HepG2 (cell line): ENCODE results near the gene RPS5. TPM values are rescaled to one million over a fixed set of nuclear protein-coding genes. Genes with fewer than 3 reads are reported as not detected.

Experiments used
- CAMTA2 ChIP-seq: sonication (generic); formaldehyde crosslinking; IDR thresholded peaks from 2 replicates; pipeline ENCODE4 v1.4.0; 2020; ENCODE audit warnings: mild to moderate bottlenecking, missing genetic modification reagents, borderline replicate concordance
- GLI4 ChIP-seq: sonication (generic); formaldehyde crosslinking; IDR thresholded peaks from 2 replicates; pipeline ENCODE4 v1.5.1; 2020; ENCODE audit warnings: missing genetic modification reagents, mild to moderate bottlenecking, moderate library complexity, borderline replicate concordance
- HDAC2 ChIP-seq: sonication (generic); formaldehyde crosslinking; IDR thresholded peaks from 2 replicates; pipeline ENCODE4 v1.4.0; 2020; ENCODE audit warnings: missing genetic modification reagents
- HNRNPH1 ChIP-seq: fragments of 200-400 bp; formaldehyde crosslinking; optimal IDR thresholded peaks from 2 replicates; pipeline ENCODE3; 2017; ENCODE audit warnings: mild to moderate bottlenecking, low read depth, low read length
- KAT8 ChIP-seq: IDR thresholded peaks from 2 replicates; pipeline ENCODE4 v1.6.1; 2016; ENCODE audit warnings: missing genetic modification reagents, missing compliant biosample characterization
- MEIS2 ChIP-seq: sonication (generic); formaldehyde crosslinking; IDR thresholded peaks from 2 replicates; pipeline ENCODE4 v1.9.0; 2021; ENCODE audit warnings: mild to moderate bottlenecking, missing genetic modification reagents
- NFE2 ChIP-seq: sonication (generic); formaldehyde crosslinking; IDR thresholded peaks from 2 replicates; pipeline ENCODE4 v1.4.0; 2020; ENCODE audit warnings: missing genetic modification reagents
- TOPORS ChIP-seq: sonication (generic); formaldehyde crosslinking; IDR thresholded peaks from 2 replicates; pipeline ENCODE4 v1.8.0; 2023; ENCODE audit warnings: mild to moderate bottlenecking, missing genetic modification reagents
- U2AF1 ChIP-seq: fragments of 200-400 bp; formaldehyde crosslinking; optimal IDR thresholded peaks from 2 replicates; pipeline ENCODE3; 2017; ENCODE audit warnings: mild to moderate bottlenecking, low read depth, low read length
- ZNF101 ChIP-seq: sonication (generic); formaldehyde crosslinking; IDR thresholded peaks from 2 replicates; pipeline ENCODE4 v1.4.0; 2020; ENCODE audit warnings: mild to moderate bottlenecking, low read depth, missing genetic modification reagents, borderline replicate concordance
- ZNF256 ChIP-seq: sonication (generic); formaldehyde crosslinking; conservative IDR thresholded peaks from 2 replicates; pipeline ENCODE4 v1.4.0; 2020; ENCODE audit warnings: missing genetic modification reagents
- ZNF577 ChIP-seq: sonication (generic); formaldehyde crosslinking; IDR thresholded peaks from 2 replicates; pipeline ENCODE4 v1.4.0; 2020; ENCODE audit warnings: mild to moderate bottlenecking, low read depth, missing genetic modification reagents, borderline replicate concordance
- ZNF589 ChIP-seq: sonication (generic); formaldehyde crosslinking; conservative IDR thresholded peaks from 2 replicates; pipeline ENCODE4 v1.8.0; 2022; ENCODE audit warnings: mild to moderate bottlenecking, moderate library complexity, missing genetic modification reagents
- ZNF720 ChIP-seq: sonication (generic); formaldehyde crosslinking; IDR thresholded peaks from 2 replicates; pipeline ENCODE4 v1.4.0; 2020; ENCODE audit warnings: missing genetic modification reagents
- polyA plus RNA-seq, 8 experiments: library from polyadenylated mRNA; depleted of rRNA in 3 of 8; stranded (reverse) in 7 of 8; unstranded in 1 of 8; fragments of >200 nt; fragmentation: Illumina TruSeq in 4 of 8; extraction: Trizol in 4 of 8; gene quantifications; 2 replicates each; pipeline versions ENCODE4 v1.2.1 to v1.2.3, GENCODE V29; 2011 to 2016; ENCODE audit warnings: low read depth in 4 of 8, missing spikeins in 1 of 8, mixed read lengths in 1 of 8; ENCODE audit not compliant: insufficient read depth in 1 of 8
- total RNA-seq, 5 experiments: library from RNA; depleted of rRNA; stranded (reverse); fragments of >200 nt; fragmentation: Illumina TruSeq; extraction: Trizol; gene quantifications; 2 replicates each; pipeline ENCODE4 v1.2.3, GENCODE V29; 2016; ENCODE audit warnings: low read depth in 1 of 5
- TF ChIP-seq, protein P1 (sequence below): sonication (generic); formaldehyde crosslinking; IDR thresholded peaks from 2 replicates; pipeline ENCODE4 v1.8.1; 2022; ENCODE audit warnings: low read depth, mild to moderate bottlenecking, missing genetic modification reagents
- TF ChIP-seq, protein P2 (sequence below): sonication (generic); formaldehyde crosslinking; conservative IDR thresholded peaks from 2 replicates; pipeline ENCODE4 v1.8.0; 2022; ENCODE audit warnings: mild to moderate bottlenecking, moderate library complexity, missing genetic modification reagents
- TF ChIP-seq, protein P3 (sequence below): sonication (generic); formaldehyde crosslinking; IDR thresholded peaks from 2 replicates; pipeline ENCODE4 v1.5.0; 2020; ENCODE audit warnings: mild to moderate bottlenecking, missing genetic modification reagents
- TF ChIP-seq, protein P4 (sequence below): sonication (generic); formaldehyde crosslinking; IDR thresholded peaks from 2 replicates; pipeline ENCODE4 v1.4.0; 2020; ENCODE audit warnings: missing genetic modification reagents, borderline replicate concordance

The RPS5 gene
- total and polyA plus RNA-seq, 2 of the 13 experiments (the other 11 are each of a cell fraction or from before 2014, with no cell fraction given) = 1,544 to 4,408 TPM

DNA sequence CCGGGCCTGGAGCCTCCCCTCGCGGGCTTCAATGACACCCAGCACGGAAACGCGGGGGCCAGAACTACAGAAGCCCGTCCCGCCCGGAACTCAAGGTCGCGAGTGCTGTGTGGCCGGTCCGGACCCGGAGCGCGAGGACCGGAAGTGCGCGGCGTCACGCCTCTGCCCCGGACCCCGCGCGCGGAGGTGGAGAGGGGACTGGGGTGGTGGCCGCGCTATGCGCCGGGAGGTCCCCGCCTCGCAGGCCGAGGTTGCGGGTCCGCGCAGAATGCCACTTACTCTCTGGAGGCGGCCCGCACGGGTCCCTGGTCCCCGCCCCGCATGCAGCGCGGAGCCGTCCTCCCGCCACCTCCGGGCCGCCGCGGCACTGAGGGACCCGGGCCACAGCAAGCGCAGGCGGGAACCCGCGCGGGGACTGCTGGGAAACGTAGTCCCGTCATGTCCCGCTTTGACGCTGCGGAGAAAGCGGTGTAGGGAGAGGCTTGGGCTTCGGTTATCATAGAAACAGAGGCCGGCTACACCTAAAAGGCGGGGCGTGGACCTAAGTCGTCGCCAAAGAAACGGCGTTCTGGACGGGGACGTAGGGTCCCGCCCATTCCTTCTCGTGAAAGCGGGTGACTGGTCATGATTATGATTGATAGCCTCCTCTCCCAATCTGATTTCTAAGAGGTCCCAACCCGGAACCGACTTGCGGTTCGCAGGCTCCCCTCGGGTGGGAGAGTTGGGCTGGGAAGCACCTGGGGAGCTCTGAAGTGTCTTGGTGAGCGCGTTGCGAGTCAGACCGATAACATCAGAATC, 6.2 kb upstream of the RPS5 start, which contains the start of gene ZNF837 (continued):
- TF ChIP-seq ZNF256 (CRISPR knock-in tag) (0 out of 2 replicates have a peak, but pooled peaks have one; percentile 54), MEIS2 (peak; percentile 75), U2AF1 (no peak), HDAC2 (CRISPR knock-in tag) (peak; percentile 72), NFE2 (CRISPR knock-in tag) (no peak), ZNF101 (no peak), CAMTA2 (CRISPR knock-in tag) (peak; percentile 97; the same call in 1 of the 2 replicates), GLI4 (CRISPR knock-in tag) (peak; percentile 48; the same call in 1 of the 2 replicates), HNRNPH1 (no peak), ZNF577 (CRISPR knock-in tag) (no peak), ZNF589 (CRISPR knock-in tag) (peak; percentile 82; the same call in 1 of the 2 replicates), ZNF720 (CRISPR knock-in tag) (no peak), TOPORS (CRISPR knock-in tag) (no peak), KAT8 (CRISPR knock-in tag) (peak; percentile 96)
- TF ChIP-seq, protein P1, sequence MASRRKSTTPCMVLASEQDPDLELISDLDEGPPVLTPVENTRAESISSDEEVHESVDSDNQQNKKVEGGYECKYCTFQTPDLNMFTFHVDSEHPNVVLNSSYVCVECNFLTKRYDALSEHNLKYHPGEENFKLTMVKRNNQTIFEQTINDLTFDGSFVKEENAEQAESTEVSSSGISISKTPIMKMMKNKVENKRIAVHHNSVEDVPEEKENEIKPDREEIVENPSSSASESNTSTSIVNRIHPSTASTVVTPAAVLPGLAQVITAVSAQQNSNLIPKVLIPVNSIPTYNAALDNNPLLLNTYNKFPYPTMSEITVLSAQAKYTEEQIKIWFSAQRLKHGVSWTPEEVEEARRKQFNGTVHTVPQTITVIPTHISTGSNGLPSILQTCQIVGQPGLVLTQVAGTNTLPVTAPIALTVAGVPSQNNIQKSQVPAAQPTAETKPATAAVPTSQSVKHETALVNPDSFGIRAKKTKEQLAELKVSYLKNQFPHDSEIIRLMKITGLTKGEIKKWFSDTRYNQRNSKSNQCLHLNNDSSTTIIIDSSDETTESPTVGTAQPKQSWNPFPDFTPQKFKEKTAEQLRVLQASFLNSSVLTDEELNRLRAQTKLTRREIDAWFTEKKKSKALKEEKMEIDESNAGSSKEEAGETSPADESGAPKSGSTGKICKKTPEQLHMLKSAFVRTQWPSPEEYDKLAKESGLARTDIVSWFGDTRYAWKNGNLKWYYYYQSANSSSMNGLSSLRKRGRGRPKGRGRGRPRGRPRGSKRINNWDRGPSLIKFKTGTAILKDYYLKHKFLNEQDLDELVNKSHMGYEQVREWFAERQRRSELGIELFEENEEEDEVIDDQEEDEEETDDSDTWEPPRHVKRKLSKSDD (CRISPR knock-in tag) = no peak; the same call in 1 of the 2 replicates
- TF ChIP-seq, protein P2, sequence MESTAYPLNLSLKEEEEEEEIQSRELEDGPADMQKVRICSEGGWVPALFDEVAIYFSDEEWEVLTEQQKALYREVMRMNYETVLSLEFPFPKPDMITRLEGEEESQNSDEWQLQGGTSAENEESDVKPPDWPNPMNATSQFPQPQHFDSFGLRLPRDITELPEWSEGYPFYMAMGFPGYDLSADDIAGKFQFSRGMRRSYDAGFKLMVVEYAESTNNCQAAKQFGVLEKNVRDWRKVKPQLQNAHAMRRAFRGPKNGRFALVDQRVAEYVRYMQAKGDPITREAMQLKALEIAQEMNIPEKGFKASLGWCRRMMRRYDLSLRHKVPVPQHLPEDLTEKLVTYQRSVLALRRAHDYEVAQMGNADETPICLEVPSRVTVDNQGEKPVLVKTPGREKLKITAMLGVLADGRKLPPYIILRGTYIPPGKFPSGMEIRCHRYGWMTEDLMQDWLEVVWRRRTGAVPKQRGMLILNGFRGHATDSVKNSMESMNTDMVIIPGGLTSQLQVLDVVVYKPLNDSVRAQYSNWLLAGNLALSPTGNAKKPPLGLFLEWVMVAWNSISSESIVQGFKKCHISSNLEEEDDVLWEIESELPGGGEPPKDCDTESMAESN = peak; percentile 89
- TF ChIP-seq, protein P3, sequence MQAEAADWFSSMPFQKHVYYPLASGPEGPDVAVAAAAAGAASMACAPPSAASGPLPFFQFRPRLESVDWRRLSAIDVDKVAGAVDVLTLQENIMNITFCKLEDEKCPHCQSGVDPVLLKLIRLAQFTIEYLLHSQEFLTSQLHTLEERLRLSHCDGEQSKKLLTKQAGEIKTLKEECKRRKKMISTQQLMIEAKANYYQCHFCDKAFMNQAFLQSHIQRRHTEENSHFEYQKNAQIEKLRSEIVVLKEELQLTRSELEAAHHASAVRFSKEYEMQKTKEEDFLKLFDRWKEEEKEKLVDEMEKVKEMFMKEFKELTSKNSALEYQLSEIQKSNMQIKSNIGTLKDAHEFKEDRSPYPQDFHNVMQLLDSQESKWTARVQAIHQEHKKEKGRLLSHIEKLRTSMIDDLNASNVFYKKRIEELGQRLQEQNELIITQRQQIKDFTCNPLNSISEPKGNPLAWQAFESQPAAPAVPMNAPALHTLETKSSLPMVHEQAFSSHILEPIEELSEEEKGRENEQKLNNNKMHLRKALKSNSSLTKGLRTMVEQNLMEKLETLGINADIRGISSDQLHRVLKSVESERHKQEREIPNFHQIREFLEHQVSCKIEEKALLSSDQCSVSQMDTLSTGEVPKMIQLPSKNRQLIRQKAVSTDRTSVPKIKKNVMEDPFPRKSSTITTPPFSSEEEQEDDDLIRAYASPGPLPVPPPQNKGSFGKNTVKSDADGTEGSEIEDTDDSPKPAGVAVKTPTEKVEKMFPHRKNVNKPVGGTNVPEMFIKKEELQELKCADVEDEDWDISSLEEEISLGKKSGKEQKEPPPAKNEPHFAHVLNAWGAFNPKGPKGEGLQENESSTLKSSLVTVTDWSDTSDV = peak; percentile 37; the same call in 1 of the 2 replicates
- TF ChIP-seq, protein P4, sequence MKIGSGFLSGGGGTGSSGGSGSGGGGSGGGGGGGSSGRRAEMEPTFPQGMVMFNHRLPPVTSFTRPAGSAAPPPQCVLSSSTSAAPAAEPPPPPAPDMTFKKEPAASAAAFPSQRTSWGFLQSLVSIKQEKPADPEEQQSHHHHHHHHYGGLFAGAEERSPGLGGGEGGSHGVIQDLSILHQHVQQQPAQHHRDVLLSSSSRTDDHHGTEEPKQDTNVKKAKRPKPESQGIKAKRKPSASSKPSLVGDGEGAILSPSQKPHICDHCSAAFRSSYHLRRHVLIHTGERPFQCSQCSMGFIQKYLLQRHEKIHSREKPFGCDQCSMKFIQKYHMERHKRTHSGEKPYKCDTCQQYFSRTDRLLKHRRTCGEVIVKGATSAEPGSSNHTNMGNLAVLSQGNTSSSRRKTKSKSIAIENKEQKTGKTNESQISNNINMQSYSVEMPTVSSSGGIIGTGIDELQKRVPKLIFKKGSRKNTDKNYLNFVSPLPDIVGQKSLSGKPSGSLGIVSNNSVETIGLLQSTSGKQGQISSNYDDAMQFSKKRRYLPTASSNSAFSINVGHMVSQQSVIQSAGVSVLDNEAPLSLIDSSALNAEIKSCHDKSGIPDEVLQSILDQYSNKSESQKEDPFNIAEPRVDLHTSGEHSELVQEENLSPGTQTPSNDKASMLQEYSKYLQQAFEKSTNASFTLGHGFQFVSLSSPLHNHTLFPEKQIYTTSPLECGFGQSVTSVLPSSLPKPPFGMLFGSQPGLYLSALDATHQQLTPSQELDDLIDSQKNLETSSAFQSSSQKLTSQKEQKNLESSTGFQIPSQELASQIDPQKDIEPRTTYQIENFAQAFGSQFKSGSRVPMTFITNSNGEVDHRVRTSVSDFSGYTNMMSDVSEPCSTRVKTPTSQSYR (CRISPR knock-in tag) = peak; percentile 48; the same call in 1 of the 2 replicates
